ENCODE results near the gene DNAJB6. TPM values are rescaled to one million over a fixed set of nuclear protein-coding genes. Genes with fewer than 3 reads are reported as not detected.

The DNAJB6 gene
- total RNA-seq, 1 experiment from 2014 or later = 82.5 TPM

DNA sequence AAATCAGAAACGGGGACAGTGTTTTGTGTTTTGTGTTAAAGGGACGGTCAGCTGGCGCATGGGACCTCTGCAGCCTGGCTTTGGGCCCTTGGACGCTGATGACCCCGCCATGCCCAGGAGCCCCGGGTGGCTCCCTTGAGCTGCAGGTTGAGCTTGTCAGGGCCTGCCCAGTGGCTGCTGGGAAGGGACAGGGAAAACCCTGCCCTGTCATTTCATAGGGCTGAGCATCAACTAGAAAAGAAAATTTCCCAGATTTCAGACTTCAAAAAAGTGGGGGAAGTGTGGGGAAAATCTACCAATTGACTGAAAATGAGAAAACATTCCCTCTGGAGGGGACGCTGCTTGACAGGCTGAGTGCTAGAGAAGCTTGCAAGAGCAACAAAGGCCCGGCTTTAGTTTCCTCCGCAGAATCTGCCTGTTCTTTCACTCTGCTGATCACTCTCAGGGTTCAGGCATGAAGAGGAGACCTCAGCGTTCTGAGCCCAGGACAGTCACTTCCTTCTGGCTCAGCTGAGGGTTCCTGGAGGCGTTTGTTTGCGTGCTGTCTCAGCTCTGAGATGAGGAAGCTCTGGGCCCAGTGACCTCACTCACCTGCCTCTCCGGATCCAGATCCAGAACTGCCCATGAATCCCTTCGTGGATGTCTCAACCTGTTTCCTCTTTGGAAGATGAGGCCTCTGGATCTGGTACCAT lies 18.6 kb upstream of the DNAJB6 start:
- Histone ChIP-seq H2AFZ (ENCODE audit: low read depth, low read length, poor library complexity, severe bottlenecking) (no peak overlapping the region), H3K27ac (ENCODE audit: low read depth, low read length) (no peak overlapping the region), H3K9ac (ENCODE audit: low read length) (no peak overlapping the region), H3K9me2 (ENCODE audit: insufficient read depth) (no peaks in the 10 kb centered on the region), H3K9me3 (ENCODE audit: control insufficient read depth in 1 of 2, insufficient read depth in 1 of 2, low read depth in 1 of 2, low read length in 2 of 2) (no peaks in the 10 kb centered on the region), H3K79me2 (ENCODE audit: insufficient read depth, low read length) (no peaks in the 10 kb centered on the region), H3K4me2 (ENCODE audit: low read length) (no peak overlapping the region), H3K4me3 (replicated peaks in 1 of 2; ENCODE audit: low read depth in 1 of 2, low read length in 2 of 2) (no peak overlapping the region), H3K4me1 (ENCODE audit: control insufficient read depth in 1 of 2, insufficient read depth in 2 of 2, low read length in 2 of 2) (peaks cover 0 to 14% of the 10 kb centered on the region in 2 experiments; a peak in 1 of 4 replicates), H3K36me3 (ENCODE audit: control insufficient read depth in 1 of 2, insufficient read depth in 2 of 2, low read length in 2 of 2) (no peaks in the 10 kb centered on the region), H3K27me3 (ENCODE audit: insufficient read depth, low read length) (no peaks in the 10 kb centered on the region), H4K20me1 (ENCODE audit: insufficient read depth) (no peaks in the 10 kb centered on the region)
- ChIA-PET CTCF (no interaction called here), POLR2A (no interaction called here), RAD21 (ENCODE audit: low non-redundant PET in 1 of 2, low total read pairs in 2 of 2, uncharacterized antibody in 2 of 2, unreplicated experiment in 2 of 2) (no interaction called here)
- DNase-seq (ENCODE audit: low read depth, low spot score) (no peak), ATAC-seq (peak; percentile 49; the same call in 1 of the 2 replicates)
- TF ChIP-seq, protein P1, sequence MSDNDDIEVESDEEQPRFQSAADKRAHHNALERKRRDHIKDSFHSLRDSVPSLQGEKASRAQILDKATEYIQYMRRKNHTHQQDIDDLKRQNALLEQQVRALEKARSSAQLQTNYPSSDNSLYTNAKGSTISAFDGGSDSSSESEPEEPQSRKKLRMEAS (IDR thresholded peaks at IDR 0.05) = no peak
- TF ChIP-seq SIN3A (IDR thresholded peaks at IDR 0.05; ENCODE audit: low read depth) = no peak
- TF ChIP-seq JUND (IDR thresholded peaks at IDR 0.05) = no peak
- no peak for TF ChIP-seq ELF1 (IDR thresholded peaks at IDR 0.05; ENCODE audit: borderline replicate concordance, low read depth)
- TF ChIP-seq EZH2 (IDR thresholded peaks at IDR 0.05) = no peak
- TF ChIP-seq, protein P2, sequence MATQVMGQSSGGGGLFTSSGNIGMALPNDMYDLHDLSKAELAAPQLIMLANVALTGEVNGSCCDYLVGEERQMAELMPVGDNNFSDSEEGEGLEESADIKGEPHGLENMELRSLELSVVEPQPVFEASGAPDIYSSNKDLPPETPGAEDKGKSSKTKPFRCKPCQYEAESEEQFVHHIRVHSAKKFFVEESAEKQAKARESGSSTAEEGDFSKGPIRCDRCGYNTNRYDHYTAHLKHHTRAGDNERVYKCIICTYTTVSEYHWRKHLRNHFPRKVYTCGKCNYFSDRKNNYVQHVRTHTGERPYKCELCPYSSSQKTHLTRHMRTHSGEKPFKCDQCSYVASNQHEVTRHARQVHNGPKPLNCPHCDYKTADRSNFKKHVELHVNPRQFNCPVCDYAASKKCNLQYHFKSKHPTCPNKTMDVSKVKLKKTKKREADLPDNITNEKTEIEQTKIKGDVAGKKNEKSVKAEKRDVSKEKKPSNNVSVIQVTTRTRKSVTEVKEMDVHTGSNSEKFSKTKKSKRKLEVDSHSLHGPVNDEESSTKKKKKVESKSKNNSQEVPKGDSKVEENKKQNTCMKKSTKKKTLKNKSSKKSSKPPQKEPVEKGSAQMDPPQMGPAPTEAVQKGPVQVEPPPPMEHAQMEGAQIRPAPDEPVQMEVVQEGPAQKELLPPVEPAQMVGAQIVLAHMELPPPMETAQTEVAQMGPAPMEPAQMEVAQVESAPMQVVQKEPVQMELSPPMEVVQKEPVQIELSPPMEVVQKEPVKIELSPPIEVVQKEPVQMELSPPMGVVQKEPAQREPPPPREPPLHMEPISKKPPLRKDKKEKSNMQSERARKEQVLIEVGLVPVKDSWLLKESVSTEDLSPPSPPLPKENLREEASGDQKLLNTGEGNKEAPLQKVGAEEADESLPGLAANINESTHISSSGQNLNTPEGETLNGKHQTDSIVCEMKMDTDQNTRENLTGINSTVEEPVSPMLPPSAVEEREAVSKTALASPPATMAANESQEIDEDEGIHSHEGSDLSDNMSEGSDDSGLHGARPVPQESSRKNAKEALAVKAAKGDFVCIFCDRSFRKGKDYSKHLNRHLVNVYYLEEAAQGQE (IDR thresholded peaks at IDR 0.05; ENCODE audit: low read depth) = no peak
- no peak for TF ChIP-seq RAD21 (IDR thresholded peaks at IDR 0.05; ENCODE audit: low read depth)
- TF ChIP-seq, protein P3, sequence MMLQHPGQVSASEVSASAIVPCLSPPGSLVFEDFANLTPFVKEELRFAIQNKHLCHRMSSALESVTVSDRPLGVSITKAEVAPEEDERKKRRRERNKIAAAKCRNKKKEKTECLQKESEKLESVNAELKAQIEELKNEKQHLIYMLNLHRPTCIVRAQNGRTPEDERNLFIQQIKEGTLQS (IDR thresholded peaks at IDR 0.05) = no peak
- TF ChIP-seq SP1 (IDR thresholded peaks at IDR 0.05; ENCODE audit: low read depth) = no peak
- TF ChIP-seq ZNF274 (IDR thresholded peaks at IDR 0.05; ENCODE audit: low read depth, low read length) = no peak
- TF ChIP-seq YY1 (IDR thresholded peaks at IDR 0.05; ENCODE audit: extremely low read depth, insufficient replicate concordance, low read depth, low read length) = no peak
- no peak for TF ChIP-seq SRF (IDR thresholded peaks at IDR 0.05; ENCODE audit: low read depth)
- no peak for TF ChIP-seq POLR2AphosphoS5 (IDR thresholded peaks at IDR 0.05; ENCODE audit: low read depth, low read length)
- TF ChIP-seq POLR2A (IDR thresholded peaks at IDR 0.05; ENCODE audit: borderline replicate concordance, extremely low read depth, insufficient read depth, insufficient read length) = no peak
- TF ChIP-seq FOSL1 (IDR thresholded peaks at IDR 0.05; ENCODE audit: low read depth) = no peak
- no peak for TF ChIP-seq ZFX (IDR thresholded peaks at IDR 0.05)
- no peak for TF ChIP-seq CBX3 (IDR thresholded peaks at IDR 0.05; ENCODE audit: low read depth)
- TF ChIP-seq EGR1 (IDR thresholded peaks at IDR 0.05; ENCODE audit: low read depth) = no peak
- BruUV-seq (replicated peaks) = no TSS peak
- intact Hi-C loops (cut with micrococcal nuclease) = no loop called here
